Body of pancreas (tissue), 4 donors: ENCODE measurements around the gene RNF213.

Experiments used
- CTCF ChIP-seq, 7 experiments: fragments of 450-650 bp in 4 of 7; fragments of 200-600 bp in 3 of 7; sonication (generic) in 3 of 7; IDR thresholded peaks; one replicate each; pipeline ENCODE4 v1.5.1; 2016 to 2019; ENCODE audit warnings: antibody characterized with exemption in 7 of 7
- POLR2A ChIP-seq, 3 donors: fragments of 450-650 bp; IDR thresholded peaks; one replicate each; pipeline ENCODE4 v1.6.1; 2016; ENCODE audit warnings: antibody characterized with exemption in 3 of 3, mild to moderate bottlenecking in 2 of 3

GRCh38 chr17:80287806-80288567 is 27.3 kb downstream of the RNF213 start:
- no peak for TF ChIP-seq CTCF (IDR thresholded peaks at IDR 0.05)
- no peak for TF ChIP-seq POLR2A (IDR thresholded peaks at IDR 0.05)
